GM12878 (cell line): ENCODE measurements around the gene SLC38A3. TPM values are rescaled to one million over a fixed set of nuclear protein-coding genes. Genes with fewer than 3 reads are reported as not detected.

Experiments
- ATF7 ChIP-seq: fragments of 450-650 bp; IDR thresholded peaks from 2 replicates; pipeline ENCODE4 v1.6.1; 2016; ENCODE audit warnings: low read depth, mild to moderate bottlenecking
- CBX3 ChIP-seq: fragments of 200-600 bp; sonication (generic); IDR thresholded peaks from 2 replicates; pipeline ENCODE4 v1.6.1; 2016; ENCODE audit warnings: low read depth, borderline replicate concordance
- CBX5 ChIP-seq: sonication (generic); IDR thresholded peaks from 2 replicates; pipeline ENCODE4 v1.6.1; 2016; ENCODE audit warnings: low read depth, moderate library complexity, mild to moderate bottlenecking, inconsistent platforms
- IKZF2 ChIP-seq, 2 experiments: fragments of 450-650 bp; IDR thresholded peaks; 2 replicates each; pipeline ENCODE4 v1.6.1; 2017; ENCODE audit warnings: mild to moderate bottlenecking in 2 of 2, moderate library complexity in 2 of 2
- IRF4 ChIP-seq: IDR thresholded peaks from 2 replicates; pipeline ENCODE4 v1.6.1; 2011; ENCODE audit warnings: low read depth, low read length
- IRF5 ChIP-seq: fragments of 450-650 bp; IDR thresholded peaks from 2 replicates; pipeline ENCODE4 v1.6.1; 2017; ENCODE audit warnings: borderline replicate concordance
- KAT2A ChIP-seq: conservative IDR thresholded peaks from 2 replicates; pipeline ENCODE4 v1.6.1; 2011; ENCODE audit warnings: low read depth, low read length; ENCODE audit not compliant: control insufficient read depth
- MEF2A ChIP-seq: IDR thresholded peaks from 2 replicates; pipeline ENCODE4 v1.6.1; 2011; ENCODE audit warnings: low read depth, mild to moderate bottlenecking, low read length, moderate library complexity; ENCODE audit not compliant: insufficient read depth
- MTA3 ChIP-seq: IDR thresholded peaks from 2 replicates; pipeline ENCODE4 v1.6.1; 2012; ENCODE audit warnings: low read length, inconsistent platforms, borderline replicate concordance
- NFXL1 ChIP-seq: fragments of 450-650 bp; IDR thresholded peaks from 2 replicates; pipeline ENCODE4 v1.6.1; 2017; ENCODE audit warnings: antibody characterized with exemption, mild to moderate bottlenecking, borderline replicate concordance
- NR2C2 ChIP-seq: IDR thresholded peaks from 2 replicates; pipeline ENCODE4 v1.6.1; 2011; ENCODE audit warnings: borderline replicate concordance, low read depth; ENCODE audit not compliant: control insufficient read depth, insufficient read length
- PKNOX1 ChIP-seq: fragments of 450-650 bp; IDR thresholded peaks from 2 replicates; pipeline ENCODE4 v1.6.1; 2016; ENCODE audit warnings: mild to moderate bottlenecking
- RAD51 ChIP-seq: fragments of 450-650 bp; IDR thresholded peaks from 2 replicates; pipeline ENCODE4 v1.6.1; 2016; ENCODE audit warnings: moderate library complexity, mild to moderate bottlenecking, inconsistent platforms
- REST ChIP-seq: IDR thresholded peaks from 2 replicates; pipeline ENCODE4 v1.6.1; 2012; ENCODE audit warnings: mild to moderate bottlenecking, low read depth, low read length
- SMAD5 ChIP-seq: IDR thresholded peaks from 2 replicates; pipeline ENCODE4 v1.6.1; 2016; ENCODE audit warnings: antibody characterized with exemption, low read depth
- SREBF1 ChIP-seq: IDR thresholded peaks from 2 replicates; pipeline ENCODE4 v1.6.1; 2012; ENCODE audit warnings: mild to moderate bottlenecking, low read length
- TARDBP ChIP-seq: IDR thresholded peaks from 2 replicates; pipeline ENCODE4 v1.6.1; 2016; ENCODE audit warnings: borderline replicate concordance
- TBL1XR1 ChIP-seq: IDR thresholded peaks from 2 replicates; pipeline ENCODE4 v1.6.1; 2012; ENCODE audit warnings: low read depth, low read length, improper control_type of control experiment
- ZBED1 ChIP-seq: IDR thresholded peaks from 2 replicates; pipeline ENCODE4 v1.6.1; 2016; ENCODE audit warnings: borderline replicate concordance
- ZBTB40 ChIP-seq: fragments of 450-650 bp; IDR thresholded peaks from 2 replicates; pipeline ENCODE4 v1.6.1; 2016; ENCODE audit warnings: mild to moderate bottlenecking, moderate library complexity, borderline replicate concordance
- ZSCAN29 ChIP-seq: fragments of 450-650 bp; IDR thresholded peaks from 2 replicates; pipeline ENCODE4 v1.6.1; 2017; ENCODE audit warnings: mild to moderate bottlenecking, moderate library complexity
- polyA plus RNA-seq, 11 experiments: library from polyadenylated mRNA; depleted of rRNA in 4 of 11; unstranded in 6 of 11; stranded (reverse) in 5 of 11; fragments of >200 nt; fragmentation: Nextera tagmentation in 4 of 11; fragmentation: Illumina TruSeq in 1 of 11; extraction: Ambion mirVana in 4 of 11; extraction: Trizol in 1 of 11; gene quantifications; 1 replicate in 1 of 11; 2 replicates in 10 of 11; pipeline versions ENCODE4 v1.2.1 to v1.2.3, GENCODE V29; 2011 to 2016; ENCODE audit warnings: inconsistent platforms in 2 of 11, missing spikeins in 2 of 11, low read depth in 1 of 11
- total RNA-seq, 4 experiments: library from RNA; depleted of rRNA in 3 of 4; stranded (reverse); fragments of >200 nt in 3 of 4; fragmentation: Illumina TruSeq in 1 of 4; extraction: Trizol in 1 of 4; gene quantifications; 2 replicates each; pipeline versions ENCODE4 v1.2.1 to v1.2.3, GENCODE V29; 2013 to 2021

SLC38A3 gene
- total and polyA plus RNA-seq, 10 of the 15 experiments (the other 5 are each of a cell fraction or from before 2014, with no cell fraction given) = 0.14 TPM; not detected in 9

GRCh38 chr3:50235716-50236483, 30.8 kb downstream of the SLC38A3 start, which contains the start of gene GNAI2 (continued):
- TF ChIP-seq IRF4 (no peak), ZSCAN29 (no peak), KAT2A (no peak), MEF2A (no peak), TBL1XR1 (no peak), PKNOX1 (peak; percentile 88), ZBED1 (no peak), MTA3 (no peak), IKZF2 (IDR thresholded peaks at IDR 0.05) (no peak), ZBTB40 (peak; percentile 50; the same call in 1 of the 2 replicates), CBX5 (no peak), NR2C2 (no peak), ATF7 (no peak), TARDBP (no peak), CBX3 (no peak), SMAD5 (no peak), RAD51 (no peak), NFXL1 (no peak; the same call in 1 of the 2 replicates), IRF5 (no peak), SREBF1 (no peak), REST (0 out of 2 replicates have a peak, but pooled peaks have one; percentile 29)
